CD14-positive monocyte (primary cell): ENCODE data around the gene HTR7. TPM values are rescaled to one million over a fixed set of nuclear protein-coding genes. Genes with fewer than 3 reads are reported as not detected.

Experiments used
- DNase-seq, 3 donors: peaks; one replicate each; pipeline ENCODE4 v3.0.0-alpha.2; 2011 to 2022
- H2AFZ ChIP-seq: 2 replicates; pipeline ENCODE4 v1.6.0; 2012; ENCODE audit warnings: mild to moderate bottlenecking, low read depth, low read length, inconsistent platforms; ENCODE audit not compliant: insufficient read depth, poor library complexity, severe bottlenecking
- H3K27ac ChIP-seq, 2 donors: 1 replicate in 1 of 2; 2 replicates in 1 of 2; pipeline ENCODE4 v1.5.1; 2012 to 2013; ENCODE audit warnings: low read length in 2 of 2, control low read depth in 1 of 2, inconsistent platforms in 1 of 2, low read depth in 1 of 2, mild to moderate bottlenecking in 1 of 2
- H3K27me3 ChIP-seq, 2 donors: one replicate each; pipeline versions ENCODE4 v1.6.0 to v1.6.1; 2011 to 2013; ENCODE audit warnings: low read length in 2 of 2; ENCODE audit not compliant: control insufficient read depth in 2 of 2, insufficient read depth in 2 of 2
- H3K36me3 ChIP-seq, 2 donors: replicated peaks in 1 of 2; 1 replicate in 1 of 2; 2 replicates in 1 of 2; pipeline versions ENCODE4 v1.5.1 to v1.6.1; 2012 to 2013; ENCODE audit warnings: low read length in 2 of 2, control low read depth in 1 of 2, inconsistent platforms in 1 of 2, mild to moderate bottlenecking in 1 of 2; ENCODE audit not compliant: insufficient read depth in 2 of 2, control insufficient read depth in 1 of 2
- H3K4me1 ChIP-seq, 2 donors: 1 replicate in 1 of 2; 2 replicates in 1 of 2; pipeline versions ENCODE4 v1.5.1 to v1.6.1; 2012 to 2013; ENCODE audit warnings: low read length in 2 of 2, control low read depth in 1 of 2, inconsistent platforms in 1 of 2, mild to moderate bottlenecking in 1 of 2, moderate library complexity in 1 of 2; ENCODE audit not compliant: insufficient read depth in 2 of 2, control insufficient read depth in 1 of 2
- H3K4me2 ChIP-seq: replicated peaks from 2 replicates; pipeline ENCODE3; 2012; ENCODE audit warnings: low read length, moderate library complexity, mild to moderate bottlenecking; ENCODE audit not compliant: poor library complexity, severe bottlenecking; ENCODE audit errors: extremely low read depth
- H3K4me3 ChIP-seq, 3 experiments: fragments of 200-600 bp in 1 of 3; sonication (generic) in 1 of 3; replicated peaks in 1 of 3; 1 replicate in 2 of 3; 2 replicates in 1 of 3; pipeline ENCODE4 v1.5.1; 2011 to 2013; ENCODE audit warnings: low read length in 3 of 3, mild to moderate bottlenecking in 3 of 3, control low read depth in 2 of 3, low read depth in 2 of 3, inconsistent platforms in 1 of 3, moderate library complexity in 1 of 3
- H3K79me2 ChIP-seq: 2 replicates; pipeline ENCODE4 v1.6.0; 2012; ENCODE audit warnings: mild to moderate bottlenecking, control low read depth, inconsistent platforms, low read length, moderate library complexity; ENCODE audit not compliant: insufficient read depth
- H3K9ac ChIP-seq: 2 replicates; pipeline ENCODE4 v1.6.0; 2017; ENCODE audit warnings: low read length, mild to moderate bottlenecking; ENCODE audit not compliant: insufficient read depth, poor library complexity, severe bottlenecking
- H3K9me3 ChIP-seq, 2 donors: replicated peaks in 1 of 2; 1 replicate in 1 of 2; 2 replicates in 1 of 2; pipeline versions ENCODE4 v1.5.1 to v1.6.1; 2012 to 2013; ENCODE audit warnings: low read length in 2 of 2, control low read depth in 1 of 2; ENCODE audit not compliant: control insufficient read depth in 1 of 2, insufficient read depth in 1 of 2
- H4K20me1 ChIP-seq: 2 replicates; pipeline ENCODE4 v1.6.0; 2012; ENCODE audit warnings: mild to moderate bottlenecking, low read length, control low read depth, moderate library complexity; ENCODE audit not compliant: insufficient read depth
- H3K27ac Mint-ChIP-seq, 7 donors: one replicate each; pipeline ENCODE4 v1.8.0; 2020; ENCODE audit warnings: mild to moderate bottlenecking in 7 of 7, mixed read lengths in 7 of 7, moderate library complexity in 6 of 7, inconsistent platforms in 2 of 7
- H3K27me3 Mint-ChIP-seq, 3 donors: one replicate each; pipeline ENCODE4 v1.8.0; 2021 to 2022; ENCODE audit warnings: low read depth in 3 of 3, mild to moderate bottlenecking in 3 of 3, mixed read lengths in 3 of 3, moderate library complexity in 3 of 3, inconsistent platforms in 1 of 3
- H3K36me3 Mint-ChIP-seq, 2 donors: one replicate each; pipeline ENCODE4 v1.8.0; 2020; ENCODE audit warnings: mixed read lengths in 2 of 2, inconsistent platforms in 1 of 2, mild to moderate bottlenecking in 1 of 2
- H3K4me1 Mint-ChIP-seq: one replicate; pipeline ENCODE4 v1.8.0; 2020; ENCODE audit warnings: mild to moderate bottlenecking, mixed read lengths
- H3K4me3 Mint-ChIP-seq, 2 donors: one replicate each; pipeline ENCODE4 v1.8.0; 2020; ENCODE audit warnings: mild to moderate bottlenecking in 2 of 2, mixed read lengths in 2 of 2, moderate library complexity in 1 of 2
- H3K9me3 Mint-ChIP-seq, 7 donors: one replicate each; pipeline ENCODE4 v1.8.0; 2020 to 2022; ENCODE audit warnings: mixed read lengths in 7 of 7, mild to moderate bottlenecking in 6 of 7, moderate library complexity in 6 of 7, inconsistent platforms in 2 of 7
- WGBS: methylation state at CpG from one replicate; pipeline ENCODE4 v1.1.5; 2013; ENCODE audit warnings: missing lambda C conversion rate; ENCODE audit not compliant: insufficient coverage; 5-methylcytosine and 5-hydroxymethylcytosine counted together
- intact Hi-C, 2 donors: fragments of 100-400 bp; cut with micrococcal nuclease; formaldehyde crosslinking; loops; one replicate each; pipeline versions ENCODE4 v1.15.0 to v1.15.1; 2023
- polyA plus RNA-seq, 3 donors: library from polyadenylated mRNA; depleted of rRNA in 1 of 3; unstranded in 2 of 3; stranded (reverse) in 1 of 3; fragments of 300-500 nt in 2 of 3; fragments of >200 nt in 1 of 3; fragmentation: Illumina TruSeq in 2 of 3; gene quantifications; 1 replicate in 2 of 3; 2 replicates in 1 of 3; pipeline ENCODE4 v1.2.3, GENCODE V29; 2012 to 2021
- TF ChIP-seq, protein P1 (sequence below): fragments of 200-600 bp; IDR thresholded peaks from one replicate; pipeline ENCODE4 v1.8.0; 2022; ENCODE audit warnings: antibody characterized with exemption, mild to moderate bottlenecking

Gene HTR7
- polyA plus RNA-seq, 3 donors: 0.95 to 1.6 (median 1.1) TPM

DNA sequence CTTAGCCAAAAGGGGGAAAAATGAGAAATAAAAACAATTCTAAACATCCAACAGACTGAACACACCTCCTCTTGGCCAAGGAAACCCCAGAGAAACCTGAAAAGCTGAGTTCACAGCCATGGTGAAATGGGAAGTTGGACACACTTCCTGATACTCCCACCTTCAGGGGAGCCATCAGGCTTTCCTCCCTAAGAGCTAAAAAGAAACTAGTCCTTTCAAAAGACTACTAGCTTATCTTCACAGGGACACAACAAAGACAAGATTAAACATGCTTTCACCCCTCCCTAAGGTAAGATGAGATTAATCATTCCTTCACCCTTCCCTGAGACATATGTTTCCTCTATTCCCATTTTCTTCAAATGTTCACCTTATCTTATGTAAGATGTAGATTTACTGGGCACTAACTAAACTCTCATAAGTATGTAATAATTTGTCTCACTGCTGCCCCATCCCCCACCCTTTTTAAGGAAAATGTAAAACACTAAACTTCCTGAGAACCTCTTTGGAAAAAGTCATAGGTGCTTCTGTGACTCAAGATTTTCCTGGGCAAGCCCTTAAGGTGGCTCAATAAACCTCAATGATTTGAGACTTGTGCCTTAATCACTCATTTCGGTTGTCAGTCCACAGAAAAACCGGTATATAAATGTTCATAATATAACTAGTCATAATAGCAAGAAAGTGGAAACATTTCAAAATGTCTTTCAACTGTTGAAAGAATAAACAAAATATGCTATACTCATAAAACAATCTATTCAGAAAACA, 40.5 kb downstream of the HTR7 start:
- no peak overlapping the region for H3K27ac ChIP-seq
- DNase-seq: peak in 1 of 3 donors; percentile 6
- Mint-ChIP-seq H3K27me3 (peaks cover 0 to 5% (median 1%) of the 10 kb centered on the region in 3 donors), H3K4me1 (peaks cover 15% of the 10 kb centered on the region), H3K36me3 (no peaks in the 10 kb centered on the region), H3K4me3 (no peak overlapping the region), H3K9me3 (peaks cover 4 to 16% (median 10%) of the 10 kb centered on the region in 7 donors), H3K27ac (peak overlapping the region in 1 of 7 donors; percentile 57)
- no peak overlapping the region for H3K4me3 ChIP-seq
- TF ChIP-seq, protein P1, sequence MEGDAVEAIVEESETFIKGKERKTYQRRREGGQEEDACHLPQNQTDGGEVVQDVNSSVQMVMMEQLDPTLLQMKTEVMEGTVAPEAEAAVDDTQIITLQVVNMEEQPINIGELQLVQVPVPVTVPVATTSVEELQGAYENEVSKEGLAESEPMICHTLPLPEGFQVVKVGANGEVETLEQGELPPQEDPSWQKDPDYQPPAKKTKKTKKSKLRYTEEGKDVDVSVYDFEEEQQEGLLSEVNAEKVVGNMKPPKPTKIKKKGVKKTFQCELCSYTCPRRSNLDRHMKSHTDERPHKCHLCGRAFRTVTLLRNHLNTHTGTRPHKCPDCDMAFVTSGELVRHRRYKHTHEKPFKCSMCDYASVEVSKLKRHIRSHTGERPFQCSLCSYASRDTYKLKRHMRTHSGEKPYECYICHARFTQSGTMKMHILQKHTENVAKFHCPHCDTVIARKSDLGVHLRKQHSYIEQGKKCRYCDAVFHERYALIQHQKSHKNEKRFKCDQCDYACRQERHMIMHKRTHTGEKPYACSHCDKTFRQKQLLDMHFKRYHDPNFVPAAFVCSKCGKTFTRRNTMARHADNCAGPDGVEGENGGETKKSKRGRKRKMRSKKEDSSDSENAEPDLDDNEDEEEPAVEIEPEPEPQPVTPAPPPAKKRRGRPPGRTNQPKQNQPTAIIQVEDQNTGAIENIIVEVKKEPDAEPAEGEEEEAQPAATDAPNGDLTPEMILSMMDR: no peak
- H4K20me1 ChIP-seq: no peaks in the 10 kb centered on the region
- intact Hi-C loops: no loop called here
- no peaks in the 10 kb centered on the region for H3K27me3 ChIP-seq
- H2AFZ ChIP-seq: no peak overlapping the region
- peaks cover 6 to 18% of the 10 kb centered on the region in 2 donors for H3K4me1 ChIP-seq
- no CpG with 5 or more reads among the region's 2 CpGs for WGBS
- H3K9me3 ChIP-seq: peaks cover 5 to 11% of the 10 kb centered on the region in 2 donors
- no peaks in the 10 kb centered on the region for H3K79me2 ChIP-seq
- peak overlapping the region; percentile 24 for H3K4me2 ChIP-seq
- H3K36me3 ChIP-seq: no peaks in the 10 kb centered on the region
- H3K9ac ChIP-seq: no peak overlapping the region

DNA sequence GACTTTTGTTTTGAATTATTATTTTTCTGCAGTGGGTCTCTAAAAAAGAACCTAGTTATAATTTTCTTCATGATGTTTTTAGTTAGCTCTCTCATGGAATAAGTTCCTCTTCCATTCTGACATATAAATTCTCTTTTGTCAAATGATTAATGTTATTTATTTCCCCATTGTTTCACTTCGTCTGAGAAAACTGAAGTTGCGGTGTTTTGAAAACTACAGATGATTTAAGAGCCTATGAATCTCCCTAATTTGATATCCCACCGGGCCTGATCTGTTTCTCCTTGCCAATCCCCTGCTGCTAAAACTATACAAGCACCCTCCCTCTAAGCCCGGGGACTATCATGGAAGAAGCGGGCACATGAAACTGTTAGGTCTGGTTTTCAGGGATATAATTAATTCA, 41.4 kb downstream of the HTR7 start:
- Histone ChIP-seq H3K36me3 (no peaks in the 10 kb centered on the region), H4K20me1 (no peaks in the 10 kb centered on the region), H3K4me3 (no peak overlapping the region), H2AFZ (no peak overlapping the region), H3K27me3 (no peaks in the 10 kb centered on the region), H3K9ac (no peak overlapping the region), H3K9me3 (peaks cover 3% of the 10 kb centered on the region in 2 donors), H3K4me2 (peak overlapping the region; percentile 24), H3K79me2 (no peaks in the 10 kb centered on the region), H3K27ac (no peak overlapping the region), H3K4me1 (peaks cover 6 to 18% of the 10 kb centered on the region in 2 donors)
- Mint-ChIP-seq H3K9me3 (peaks cover 0 to 9% (median 3%) of the 10 kb centered on the region in 7 donors), H3K27me3 (peaks cover 0 to 4% (median 1%) of the 10 kb centered on the region in 3 donors), H3K4me3 (peak overlapping the region in 1 of 2 donors; percentile 9), H3K36me3 (no peaks in the 10 kb centered on the region), H3K4me1 (peaks cover 15% of the 10 kb centered on the region), H3K27ac (no peak overlapping the region)
- intact Hi-C loops: no loop called here
- WGBS: no CpG with 5 or more reads among the region's 5 CpGs
- TF ChIP-seq, protein P1: no peak
- DNase-seq: no peak
